T-helper 1 cell treated with Interleukin-12 subunit alpha and Interleukin-12 subunit beta and Interleukin-4 antibody, amounts not matched to agents 30 ng/mL and 1 ng/mL, for 36 hours (primary cell): ENCODE data around the gene TMEM248. TPM values are rescaled to one million over a fixed set of nuclear protein-coding genes. Genes with fewer than 3 reads are reported as not detected.
"Not testable (repeated sequence)": the region's sequence is repeated elsewhere in the genome, so short reads cannot be mapped to it uniquely, and the experiment has no call there.

ENCODE experiments used
- intact Hi-C: fragments of 100-400 bp; cut with micrococcal nuclease; formaldehyde crosslinking; loops from one replicate; pipeline ENCODE4 v1.15.1; 2024
- total RNA-seq: library from RNA; stranded (reverse); gene quantifications from 2 replicates; pipeline ENCODE4 v1.2.3, GENCODE V29; 2022

TMEM248 gene
- total RNA-seq, 1 donor from 2014 or later = 97.4 TPM

DNA sequence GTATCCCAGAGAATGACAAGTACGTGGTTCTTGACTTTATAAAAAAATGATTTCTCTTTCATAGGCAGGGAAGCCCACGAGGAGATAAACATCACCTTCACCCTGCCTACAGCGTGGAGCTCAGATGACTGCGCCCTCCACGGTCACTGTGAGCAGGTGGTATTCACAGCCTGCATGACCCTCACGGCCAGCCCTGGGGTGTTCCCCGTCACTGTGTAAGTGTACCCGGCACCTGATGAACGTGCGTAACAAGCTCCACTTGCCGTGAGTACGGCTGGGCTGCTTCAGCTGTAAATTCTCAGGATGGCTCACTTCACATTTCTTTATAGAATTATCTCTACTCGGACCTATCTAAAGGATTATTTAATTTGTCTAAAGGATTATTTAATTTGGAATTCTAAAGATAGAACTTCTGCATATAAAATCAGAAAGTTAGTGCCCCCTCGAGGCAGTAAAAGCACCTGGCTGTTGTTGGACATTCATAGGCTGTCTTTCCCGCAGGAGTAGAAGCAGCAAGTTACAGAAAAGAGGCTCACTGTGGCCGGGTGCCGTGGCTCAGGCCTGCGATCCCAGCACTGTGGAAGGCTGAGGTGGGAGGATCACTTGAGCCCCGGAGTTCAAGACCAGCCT lies 27.6 kb downstream of the TMEM248 start:
- intact Hi-C loops = no loop called here

DNA sequence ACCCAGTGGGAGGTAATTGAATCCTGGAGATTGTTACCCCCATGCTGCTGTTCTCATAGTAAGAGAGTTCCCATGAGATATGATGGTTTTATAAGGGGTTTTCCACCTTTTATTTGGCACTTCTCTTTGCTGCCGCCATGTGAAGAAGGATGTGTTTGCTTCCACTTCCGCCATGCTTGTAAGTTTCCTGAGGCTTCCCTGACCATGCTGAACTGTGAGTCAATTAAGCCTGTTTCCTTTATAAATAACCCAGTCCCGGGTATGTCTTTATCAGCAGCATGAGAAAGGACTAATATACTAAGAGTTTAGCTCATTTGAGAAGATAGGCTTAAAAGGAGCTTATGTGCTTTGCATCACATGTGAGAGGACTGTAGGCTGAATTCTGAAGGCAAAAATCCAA lies 29.3 kb downstream of the TMEM248 start:
- intact Hi-C loops = no loop called here

DNA sequence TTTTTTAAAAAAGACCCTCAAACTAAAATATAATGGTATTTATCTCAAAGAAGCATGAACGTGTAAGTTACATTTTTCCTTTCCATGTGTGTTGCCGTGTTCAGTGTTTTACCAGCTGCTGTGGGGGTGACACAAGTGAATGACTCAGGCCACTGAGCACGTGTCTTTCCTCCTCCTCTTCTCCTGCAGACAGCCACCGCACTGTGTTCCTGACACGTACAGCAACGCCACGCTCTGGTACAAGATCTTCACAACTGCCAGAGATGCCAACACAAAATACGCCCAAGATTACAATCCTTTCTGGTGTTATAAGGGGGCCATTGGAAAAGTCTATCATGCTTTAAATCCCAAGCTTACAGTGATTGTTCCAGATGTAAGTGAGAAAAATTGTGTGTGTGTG lies 29.7 kb downstream of the TMEM248 start:
- intact Hi-C loops = no loop called here

DNA sequence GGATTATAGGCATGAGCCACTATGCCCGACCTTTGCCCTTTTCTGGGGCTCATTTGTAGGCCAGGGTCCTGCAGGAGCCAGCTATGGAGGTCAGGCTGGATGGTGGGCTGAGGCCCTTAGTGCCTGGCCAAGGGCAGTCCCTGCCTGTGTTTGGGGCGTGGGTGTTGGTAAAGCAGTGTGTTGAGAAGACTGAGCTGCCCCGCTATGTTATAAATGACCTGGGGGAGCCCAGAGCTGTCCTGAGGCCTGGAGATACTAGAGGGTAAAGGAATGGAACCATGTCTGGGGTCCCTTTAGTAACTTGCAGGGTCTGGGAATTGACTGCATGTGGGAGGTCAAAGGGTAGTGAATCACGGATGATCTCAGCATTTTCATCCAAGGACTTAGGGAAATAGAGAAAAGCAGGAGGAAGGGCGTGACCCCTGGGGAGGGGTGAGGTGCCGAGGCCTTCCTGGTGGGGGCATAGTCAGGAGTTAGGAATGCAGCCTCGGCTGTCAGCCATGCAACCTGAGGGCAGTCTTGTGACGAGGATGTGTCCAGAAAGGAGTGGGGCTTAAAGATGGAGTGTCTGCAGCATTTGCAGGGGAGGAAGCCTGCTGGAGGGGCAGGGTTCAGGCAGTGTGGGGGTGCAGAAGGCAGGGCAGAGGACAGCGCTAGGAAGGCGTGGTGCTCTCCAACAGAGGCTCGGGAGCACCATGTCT lies 31.5 kb downstream of the TMEM248 start:
- intact Hi-C loops = no loop called here

DNA sequence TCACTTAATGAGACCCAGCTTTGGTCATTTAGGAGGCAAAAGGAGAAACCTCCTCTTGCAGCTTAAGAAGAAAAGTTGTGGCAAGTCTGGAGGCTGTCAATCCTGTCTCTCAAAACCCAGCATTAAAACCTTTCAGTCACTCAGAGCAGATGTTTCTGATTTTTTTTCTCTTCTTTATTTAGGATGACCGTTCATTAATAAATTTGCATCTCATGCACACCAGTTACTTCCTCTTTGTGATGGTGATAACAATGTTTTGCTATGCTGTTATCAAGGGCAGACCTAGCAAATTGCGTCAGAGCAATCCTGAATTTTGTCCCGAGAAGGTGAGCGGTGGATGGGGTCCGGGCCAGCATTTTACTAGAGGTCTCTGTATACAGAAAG lies 32.0 kb downstream of the TMEM248 start:
- intact Hi-C loops = no loop called here

DNA sequence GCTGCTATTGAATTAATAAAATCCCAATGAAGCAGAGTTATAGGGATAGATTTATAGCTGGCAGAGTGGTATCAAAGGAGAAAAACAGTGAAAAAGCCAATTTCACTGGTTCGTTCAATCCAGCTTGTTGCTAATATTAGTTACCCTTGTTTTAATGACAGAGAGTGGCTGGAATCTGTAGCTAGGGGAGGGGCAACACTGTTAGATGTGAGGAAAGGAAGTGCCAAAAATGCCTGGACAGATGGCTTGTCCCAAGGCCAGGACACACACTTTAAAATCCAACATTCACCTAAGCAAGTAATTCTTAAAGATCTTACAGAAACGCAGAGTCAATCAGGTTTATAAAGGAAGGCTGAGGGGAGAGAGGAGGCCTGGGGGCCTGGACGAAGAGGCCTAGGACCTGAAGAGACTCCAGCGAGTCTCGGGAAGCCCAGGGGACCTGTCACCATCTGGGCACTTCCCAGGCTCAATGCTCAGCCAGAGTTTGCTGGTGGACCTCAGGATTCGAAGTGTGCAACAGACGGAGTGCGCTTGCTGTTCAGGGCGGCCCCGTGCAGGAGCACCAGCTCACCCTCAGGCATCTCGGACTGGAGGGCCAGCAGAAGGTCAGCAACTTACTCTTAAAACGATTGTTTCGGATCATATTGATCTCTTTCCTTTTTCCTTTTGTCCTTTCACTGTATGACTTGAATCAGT lies 36.7 kb downstream of the TMEM248 start:
- intact Hi-C loops = no loop called here

DNA sequence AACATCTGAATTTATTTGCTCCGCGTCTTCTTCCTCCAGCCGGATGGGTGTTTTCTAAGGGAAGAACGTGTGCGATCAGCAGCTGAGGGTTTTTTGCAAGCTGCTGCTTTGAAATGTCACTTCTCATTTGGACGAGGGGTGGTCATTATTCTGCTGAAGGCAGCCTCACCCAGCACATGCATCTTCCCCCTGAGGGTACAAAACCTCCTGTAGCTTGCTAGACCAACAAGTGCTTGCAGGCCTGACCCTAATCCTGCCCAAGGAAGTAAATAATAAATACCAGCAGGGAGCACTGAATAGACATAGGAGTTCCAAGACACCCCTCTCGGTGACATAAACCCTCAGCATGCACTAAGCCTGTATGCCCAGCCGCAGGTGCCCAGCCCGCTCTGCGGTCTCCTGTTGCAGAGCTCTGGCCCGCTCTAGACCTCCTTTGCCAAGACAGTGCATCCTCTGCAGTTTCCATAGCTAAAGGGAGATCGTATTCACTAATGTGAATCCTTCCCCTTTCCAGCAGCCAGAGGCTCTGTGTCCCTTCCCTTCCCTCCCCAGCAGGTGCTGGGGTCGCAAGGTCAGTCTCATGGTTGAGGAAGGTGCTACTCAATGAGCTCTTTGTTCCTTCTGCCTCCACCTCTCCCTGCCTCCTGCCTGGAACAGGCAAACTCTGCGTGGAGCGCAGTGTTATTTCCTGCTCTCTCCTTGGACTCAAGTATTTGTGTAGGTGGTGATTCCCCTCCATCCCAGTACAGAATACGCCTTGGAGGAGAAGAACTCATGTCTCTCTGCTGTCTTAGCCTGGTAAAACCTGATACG lies 37.7 kb downstream of the TMEM248 start:
- intact Hi-C loops = no loop called here

DNA sequence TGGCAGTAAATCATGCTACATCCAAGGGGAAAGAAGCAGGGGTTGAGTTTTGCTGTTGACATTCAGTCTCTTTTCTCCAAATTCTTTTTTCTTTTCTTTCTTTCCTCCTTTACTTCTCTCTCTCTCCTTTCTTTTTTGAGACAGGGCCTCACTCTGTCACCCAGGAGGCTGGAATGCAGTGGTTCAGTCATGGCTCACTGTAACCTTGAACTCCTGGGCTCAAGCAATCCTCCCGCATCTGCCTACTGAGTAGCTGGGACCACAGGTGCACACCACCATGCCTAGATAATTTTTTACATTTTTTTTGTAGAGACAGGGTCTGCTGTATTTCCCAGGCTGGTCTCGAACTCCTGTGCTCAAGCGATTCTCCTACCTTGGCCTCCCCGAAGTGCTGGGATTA lies 39.2 kb downstream of the TMEM248 start:
- intact Hi-C loops = no loop called here

DNA sequence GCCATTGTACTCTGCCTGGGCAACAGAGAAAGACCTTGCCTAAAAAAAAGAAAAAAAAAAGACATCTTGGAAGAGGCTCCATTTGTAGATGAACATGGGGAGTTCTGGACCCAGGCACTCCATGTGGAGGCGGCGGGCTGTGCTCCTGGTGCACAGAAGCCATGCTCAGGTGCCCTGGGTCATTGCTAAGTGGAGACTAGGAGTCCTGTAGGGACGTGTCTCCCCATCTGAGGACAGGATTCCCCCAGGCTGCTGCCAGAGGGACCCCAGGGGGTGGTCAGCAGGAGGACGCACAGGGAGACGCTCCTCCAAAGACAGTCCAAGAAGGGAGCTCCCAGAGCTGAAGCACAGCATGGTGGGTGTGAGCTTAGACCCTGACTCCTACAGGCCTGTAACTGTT lies 40.1 kb downstream of the TMEM248 start:
- intact Hi-C loops = no loop called here

DNA sequence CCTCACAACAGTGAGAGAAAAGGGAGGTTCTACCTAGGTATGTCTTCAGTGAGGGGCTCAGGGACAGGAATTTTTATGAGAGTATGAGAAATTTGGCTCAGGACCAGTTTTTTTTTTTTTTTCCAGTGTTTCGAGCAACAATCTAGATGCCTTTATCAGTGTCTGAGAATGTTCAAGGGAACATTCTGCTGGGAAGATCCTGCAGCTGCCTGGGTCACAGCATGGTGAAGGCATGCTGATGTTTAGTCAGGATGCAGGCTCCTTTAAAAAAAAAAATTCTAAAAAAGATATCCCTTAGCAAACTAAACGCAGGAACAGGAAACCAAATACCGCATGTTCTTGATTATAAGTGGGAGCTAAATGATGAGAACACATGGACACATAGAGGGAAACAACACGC lies 43.4 kb downstream of the TMEM248 start:
- intact Hi-C loops = no loop called here

DNA sequence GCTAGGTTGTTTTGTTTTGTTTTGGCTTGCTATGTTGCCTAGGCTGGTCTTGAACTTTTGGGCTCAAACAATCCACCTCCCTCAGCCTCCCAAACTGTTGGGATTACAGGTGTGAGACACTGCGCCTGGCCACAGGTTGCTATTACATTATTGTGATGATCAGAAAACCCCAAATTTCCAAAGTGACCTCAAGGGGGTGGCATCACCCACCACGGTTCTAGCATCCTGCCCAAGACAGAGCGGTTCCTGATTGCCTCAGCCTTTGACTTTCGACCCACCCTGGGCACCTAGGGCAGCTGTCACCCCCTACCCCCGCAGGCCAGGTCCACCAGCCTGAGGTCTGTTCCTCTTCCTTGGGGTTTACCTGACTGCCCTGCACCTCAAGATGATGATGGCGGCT lies 46.0 kb downstream of the TMEM248 start:
- intact Hi-C loops = no loop called here

DNA sequence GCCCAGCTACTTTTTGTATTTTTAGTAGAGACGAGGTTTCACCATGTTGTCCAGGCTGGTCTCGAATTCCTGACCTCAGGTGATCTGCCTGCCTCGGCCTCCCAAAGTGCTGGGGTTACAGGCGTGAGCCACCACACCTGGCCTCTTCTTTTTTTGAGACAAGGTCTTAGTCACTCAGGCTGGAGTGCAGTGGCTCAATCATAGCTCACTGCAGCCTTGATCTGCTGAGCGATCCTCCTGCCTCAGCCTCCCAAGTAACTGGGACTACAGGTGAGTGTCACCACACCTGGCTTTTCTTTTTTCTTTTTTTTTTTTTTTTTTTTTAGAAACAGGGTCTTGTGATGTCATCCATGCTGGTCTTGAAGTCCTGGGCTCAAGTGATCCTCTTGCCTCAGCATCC lies 48.0 kb downstream of the TMEM248 start:
- intact Hi-C loops = not testable (repeated sequence)

DNA sequence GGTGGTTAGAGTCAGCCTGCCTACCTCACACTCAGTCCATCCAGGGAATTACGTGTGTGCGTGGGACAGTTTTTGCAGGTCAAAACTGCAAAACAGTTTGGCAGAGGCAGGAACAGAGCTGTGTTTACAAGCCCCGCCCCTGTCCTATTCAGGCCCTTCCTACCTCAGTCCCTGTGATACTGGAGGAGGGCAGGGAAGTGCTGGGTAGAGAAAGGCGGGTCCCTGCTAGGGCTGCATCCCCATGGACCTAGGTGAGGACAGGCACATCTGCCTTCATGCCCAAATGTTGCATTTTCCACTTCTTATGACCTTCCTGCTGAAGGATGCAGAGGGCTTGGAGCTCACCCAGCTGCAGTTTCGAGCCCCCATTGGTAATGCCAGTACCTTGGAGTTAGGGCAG lies 49.3 kb downstream of the TMEM248 start:
- intact Hi-C loops = no loop called here

DNA sequence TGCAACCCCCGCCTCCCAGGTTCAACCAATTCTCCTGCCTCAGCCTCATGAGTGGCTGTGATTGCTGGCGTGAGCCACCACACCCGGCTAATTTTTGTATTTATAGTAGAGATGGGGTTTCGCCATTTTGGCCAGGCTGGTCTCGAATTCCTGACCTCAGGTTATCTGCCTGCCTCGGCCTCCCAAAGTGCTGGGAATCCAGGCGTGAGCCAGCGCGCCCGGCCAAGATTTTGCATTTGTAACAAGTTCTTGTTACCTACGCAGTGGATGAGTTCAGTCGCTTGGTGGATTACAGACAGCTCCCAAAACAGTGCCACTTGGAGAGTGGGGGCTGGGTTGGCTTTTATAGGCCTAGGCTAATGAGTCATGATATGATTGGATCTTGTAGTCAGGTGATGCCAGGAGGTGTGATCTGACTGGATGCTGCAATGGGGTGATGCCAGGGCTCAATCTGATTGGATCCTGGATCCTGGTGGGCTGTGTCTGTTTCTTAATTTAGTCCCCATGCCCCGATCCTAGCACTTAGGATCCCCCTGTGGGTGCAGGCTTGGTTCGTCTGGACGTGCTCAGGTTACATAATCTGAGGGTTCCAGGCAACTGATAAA lies 54.1 kb downstream of the TMEM248 start:
- intact Hi-C loops = no loop called here

DNA sequence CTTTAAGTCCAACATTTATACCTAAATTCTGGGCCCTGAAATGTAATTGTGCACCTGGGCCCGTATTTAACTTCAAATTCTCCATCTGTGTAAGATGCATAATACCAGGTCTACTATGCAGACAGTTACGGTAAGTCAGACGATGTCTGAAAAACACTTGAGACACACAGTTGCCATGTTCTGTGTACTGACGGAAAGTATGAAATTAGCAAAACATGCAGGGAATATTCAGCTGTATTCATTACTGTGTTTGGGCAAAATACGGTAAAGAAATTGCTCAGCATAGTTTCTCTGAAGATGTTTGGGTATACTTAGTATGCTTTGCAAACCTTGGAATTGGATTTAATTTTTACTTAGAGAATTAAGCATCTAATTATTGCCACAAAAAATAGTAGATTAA lies 57.3 kb downstream of the TMEM248 start:
- intact Hi-C loops = not testable (repeated sequence)

DNA sequence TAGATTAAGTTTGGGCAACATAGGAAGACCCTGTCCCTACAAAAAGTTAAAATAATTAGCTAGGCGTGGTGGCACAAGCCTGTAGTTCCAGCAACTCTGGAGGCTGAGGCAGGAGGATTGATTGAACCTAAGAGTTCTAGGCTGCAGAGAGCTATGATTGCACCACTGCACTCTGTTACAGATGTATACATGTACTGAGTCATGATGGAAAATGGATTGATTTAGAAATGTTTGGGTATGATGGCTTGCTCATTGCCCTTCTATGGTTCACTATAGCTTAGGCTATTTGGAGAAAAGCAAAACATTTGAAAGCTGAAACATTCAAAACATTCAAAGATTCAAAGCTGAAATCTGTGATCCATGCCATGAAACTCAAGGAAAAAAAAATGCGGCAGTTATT lies 58.0 kb downstream of the TMEM248 start:
- intact Hi-C loops = not testable (repeated sequence)

DNA sequence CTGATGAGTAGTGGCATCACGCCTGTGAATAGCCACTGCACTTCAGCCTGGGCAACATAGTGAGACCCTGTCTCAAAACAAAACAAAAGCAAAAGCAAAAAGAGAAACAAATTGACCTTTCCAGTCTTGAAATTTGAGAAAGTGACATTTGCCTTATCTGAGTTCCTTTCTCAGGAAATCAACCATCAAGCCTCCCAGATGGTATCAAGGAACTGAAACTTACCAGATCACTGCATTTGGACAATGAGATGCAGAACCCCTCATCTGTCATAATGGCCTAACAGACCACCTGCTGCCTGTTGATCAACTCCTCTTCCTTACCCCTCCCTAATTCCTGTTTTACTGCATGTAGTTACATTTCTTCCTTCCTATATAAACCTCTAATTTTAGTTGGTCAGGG lies 59.3 kb downstream of the TMEM248 start:
- intact Hi-C loops = not testable (repeated sequence)

DNA sequence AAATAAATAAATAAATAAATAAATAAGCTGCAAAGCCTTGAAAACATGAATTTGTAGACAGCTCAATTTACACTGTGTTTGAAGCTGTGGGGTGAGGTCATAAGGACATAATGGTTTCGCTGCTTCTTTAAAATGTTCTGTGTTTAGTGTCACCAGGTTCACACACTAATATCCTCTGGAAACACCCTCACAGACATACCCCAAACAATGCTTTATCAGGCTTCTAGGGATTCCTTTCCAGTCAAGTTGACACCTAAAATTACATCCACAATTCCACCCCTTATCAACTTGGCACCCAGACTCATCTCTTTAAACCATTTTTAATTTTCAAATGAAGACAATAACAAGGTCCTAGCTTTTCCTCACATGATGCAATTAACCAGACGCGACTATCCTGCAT lies 68.5 kb downstream of the TMEM248 start:
- intact Hi-C loops = not testable (repeated sequence)

DNA sequence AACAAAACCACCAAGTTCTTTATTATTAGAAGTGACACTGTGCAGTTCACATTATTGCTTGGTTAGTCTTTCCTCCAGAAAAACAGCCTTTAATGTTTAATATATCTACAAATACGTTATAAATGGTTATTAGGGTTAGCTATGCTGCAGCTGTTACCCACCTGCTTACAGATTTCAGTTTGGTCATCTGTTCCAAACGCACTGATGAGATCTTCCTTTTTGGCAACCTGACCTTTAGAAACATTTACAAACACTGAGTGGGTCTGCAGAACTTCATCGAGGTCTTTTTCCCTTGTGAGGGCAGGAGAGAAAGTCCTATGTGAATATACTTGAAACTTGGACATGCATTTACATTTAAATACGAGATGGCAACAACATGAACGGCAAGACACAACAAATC lies 73.0 kb downstream of the TMEM248 start:
- intact Hi-C loops = loop anchor here (2.0 kb wide), 1 partner anchor 581 kb away; no protein-coding TSS in a partner anchor

DNA sequence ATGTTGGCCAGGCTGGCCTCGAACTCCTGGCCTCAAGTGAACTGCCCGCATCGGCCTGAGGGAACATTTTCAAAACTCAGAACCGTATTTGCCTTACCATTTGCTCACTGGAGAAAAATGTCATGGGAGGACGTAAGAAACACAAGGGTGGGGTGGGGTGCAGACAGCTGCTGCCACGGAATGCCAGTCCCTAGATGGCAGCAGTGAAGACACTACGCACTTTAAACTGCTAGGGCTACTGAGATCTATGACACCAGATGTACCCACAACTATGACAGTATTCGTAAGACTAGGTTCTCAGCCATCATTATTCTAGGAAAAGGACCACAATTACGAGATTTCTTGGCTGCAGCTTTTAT lies 73.6 kb downstream of the TMEM248 start:
- intact Hi-C loops = loop anchor here (1.0 to 2.0 kb wide), 3 partner anchors 254 to 582 kb away; partner anchors contain the start of gene RABGEF1

DNA sequence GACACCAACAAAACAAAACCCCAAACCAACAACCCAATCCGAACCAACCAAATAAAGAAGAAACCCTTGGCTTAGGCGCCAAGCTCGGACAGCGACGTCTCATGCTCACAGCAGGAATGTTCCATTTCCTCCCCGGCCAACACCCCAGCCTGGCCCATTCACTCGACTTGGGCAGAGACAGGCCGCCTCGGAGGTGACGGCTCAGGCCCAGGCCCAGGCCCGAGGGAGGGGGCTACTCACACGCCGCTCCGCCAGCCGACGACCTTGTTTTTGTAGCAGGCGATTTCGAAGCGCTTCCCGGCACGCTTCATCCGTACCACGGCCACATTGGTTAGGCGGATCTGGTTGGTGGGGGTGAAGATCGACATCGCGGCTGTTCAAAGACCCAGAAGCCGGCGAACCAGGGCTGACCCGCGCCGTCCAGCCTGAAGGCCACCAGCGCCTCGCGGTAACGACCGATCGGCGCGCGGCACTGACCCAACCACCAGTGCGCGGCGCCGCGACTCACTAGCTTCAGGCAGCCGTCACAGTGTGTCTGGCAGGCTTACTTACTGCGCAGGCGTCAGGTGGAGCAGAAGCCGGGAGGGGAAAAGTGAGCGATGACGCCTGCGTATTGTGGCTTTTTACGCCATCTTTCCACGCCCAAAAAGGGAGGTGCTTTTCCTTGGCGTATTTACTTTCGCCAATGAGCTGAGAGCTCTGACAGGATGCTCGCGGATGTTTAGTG lies 74.2 kb downstream of the TMEM248 start, which contains the start of gene SBDS:
Gene SBDS (minus strand): TSS at position 537 of the 727 bp plus-strand sequence. CDS start 169 bp downstream, at position 368.
- intact Hi-C loops = loop anchor here (1.0 to 2.0 kb wide), 3 partner anchors 255 to 582 kb away; partner anchors contain the start of gene RABGEF1
